ENCODE measurements around the gene ERCC1.

ERCC1 gene

GRCh38 chr19:45423589-45424190, at the start of gene ERCC1:
Gene ERCC1 (minus strand): TSS chr19:45423917. CDS start chr19:45423374, 543 bp downstream.
- DNase-seq (ENCODE audit: low read depth): peak; percentile 97

DNA sequence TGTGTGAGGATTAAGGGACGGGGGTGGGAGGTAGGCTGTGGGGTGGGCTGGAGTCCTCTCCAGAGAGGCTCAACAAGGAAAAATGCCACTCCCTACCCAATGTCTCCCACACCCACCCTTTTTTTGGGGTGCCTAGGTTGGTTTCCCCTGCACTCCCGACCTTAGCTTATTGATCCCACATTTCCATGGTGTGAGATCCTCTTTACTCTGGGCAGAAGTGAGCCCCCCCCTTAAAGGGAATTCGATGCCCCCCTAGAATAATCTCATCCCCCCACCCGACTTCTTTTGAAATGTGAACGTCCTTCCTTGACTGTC, 49.6 kb upstream of the ERCC1 start:
- no peak for DNase-seq (ENCODE audit: low read depth)

GRCh38 chr19:45472563-45473366, 49.0 kb upstream of the ERCC1 start:
- no peak for DNase-seq (ENCODE audit: low read depth)

GRCh38 chr19:45471931-45472562, 48.3 kb upstream of the ERCC1 start:
- no peak for DNase-seq (ENCODE audit: low read depth)

DNA sequence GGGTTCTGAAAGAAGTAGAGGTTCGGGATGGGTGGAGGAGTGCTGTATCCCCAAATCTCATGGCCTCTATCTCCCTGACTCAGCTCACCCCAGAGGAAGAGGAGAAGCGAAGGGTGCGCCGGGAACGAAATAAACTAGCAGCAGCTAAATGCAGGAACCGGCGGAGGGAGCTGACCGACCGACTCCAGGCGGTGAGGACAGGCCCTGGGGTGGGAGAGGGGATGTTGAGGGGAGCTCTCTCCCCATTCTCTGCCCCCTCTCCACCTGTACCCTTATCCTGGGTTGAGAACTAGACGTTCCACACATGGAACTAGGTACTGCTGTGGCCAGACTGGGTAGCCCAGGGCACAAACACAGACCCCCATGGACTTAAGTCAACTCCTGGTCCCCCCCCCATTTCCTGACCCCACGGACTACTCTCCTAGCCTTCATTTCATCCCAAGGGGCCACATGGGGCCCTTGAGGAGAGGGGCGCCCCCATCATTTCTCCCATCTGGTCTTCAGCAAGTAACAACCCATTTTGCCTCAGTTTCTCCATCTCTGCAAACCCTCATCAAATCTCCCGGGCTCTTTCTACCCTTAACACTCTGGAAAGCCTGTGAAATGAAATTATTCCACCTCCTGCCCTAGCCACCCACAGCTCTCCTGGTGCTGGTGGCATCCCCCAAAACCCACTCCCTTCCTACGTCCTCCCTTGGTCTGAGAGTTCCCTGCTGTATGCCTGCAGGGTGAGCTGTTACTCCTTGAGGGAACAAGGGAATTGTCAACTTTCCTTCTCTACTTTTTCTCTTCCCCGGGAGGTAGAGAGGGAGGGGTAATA, 47.6 kb upstream of the ERCC1 start:
- no peak for DNase-seq (ENCODE audit: low read depth)

GRCh38 chr19:45470762-45471081, 47.0 kb upstream of the ERCC1 start:
- DNase-seq (ENCODE audit: low read depth): no peak

- DNase-seq (ENCODE audit: low read depth): peak; percentile 50
Observed at GRCh38 chr19:45469945-45470761, 46.4 kb upstream of the ERCC1 start.

DNA sequence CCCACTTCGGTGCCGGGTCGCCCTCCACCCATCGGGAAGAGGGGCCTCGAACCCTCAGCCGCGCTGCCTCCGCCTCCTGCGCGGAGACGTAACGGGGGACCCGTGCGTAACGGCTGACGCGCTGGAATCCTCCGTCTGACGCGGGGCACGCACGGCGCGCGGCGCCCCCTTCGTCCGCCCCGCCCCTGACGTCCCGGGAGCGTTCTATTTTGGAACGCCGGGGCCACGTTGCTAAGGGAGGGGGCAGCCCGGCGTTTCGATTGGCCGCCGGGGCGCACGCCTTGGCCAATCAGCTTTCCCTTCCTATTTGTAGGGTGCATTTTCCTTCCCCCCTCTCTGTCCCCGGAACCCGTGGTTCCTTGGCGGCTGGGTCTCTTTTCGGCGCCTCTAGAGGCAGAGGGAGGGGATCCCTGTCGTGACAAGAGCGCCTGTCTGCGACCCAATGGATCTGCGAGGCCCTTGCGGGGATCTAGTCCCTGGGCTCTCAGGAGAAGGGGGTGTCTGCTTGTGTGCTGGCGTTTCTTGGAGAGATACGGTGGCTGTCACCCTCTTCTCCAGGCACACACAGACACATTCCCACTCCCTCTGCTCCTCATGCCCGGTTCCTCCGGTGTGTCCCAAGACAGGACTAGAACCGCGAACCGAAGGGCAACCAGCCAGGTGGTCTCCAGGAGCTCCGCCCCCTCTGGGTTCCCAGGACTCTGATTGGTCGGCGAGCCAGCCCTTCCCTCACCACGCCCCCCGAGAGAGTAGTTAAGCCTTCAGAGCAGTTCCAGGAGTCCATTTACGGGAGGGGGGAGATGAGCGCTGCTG, 45.6 kb upstream of the ERCC1 start:
- DNase-seq (ENCODE audit: low read depth): peak; percentile 95

DNA sequence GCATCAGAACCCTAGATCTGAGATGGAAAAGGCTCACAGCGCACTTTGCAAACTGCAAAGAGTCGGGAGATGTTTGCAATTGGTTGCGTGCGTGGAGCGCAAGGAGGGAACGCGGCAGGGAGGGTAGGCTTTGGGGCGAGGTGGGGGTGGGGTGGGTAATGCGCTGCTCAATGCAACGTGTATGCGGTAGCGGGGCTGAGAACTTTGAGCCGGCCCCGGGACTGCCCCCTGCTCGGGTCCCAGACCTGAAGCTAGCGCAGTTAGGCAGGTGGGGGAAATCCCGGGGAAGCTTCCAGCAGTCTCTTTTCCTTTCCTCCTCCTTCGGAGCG, 45.0 kb upstream of the ERCC1 start:
- DNase-seq (ENCODE audit: low read depth): peak; percentile 61

DNA sequence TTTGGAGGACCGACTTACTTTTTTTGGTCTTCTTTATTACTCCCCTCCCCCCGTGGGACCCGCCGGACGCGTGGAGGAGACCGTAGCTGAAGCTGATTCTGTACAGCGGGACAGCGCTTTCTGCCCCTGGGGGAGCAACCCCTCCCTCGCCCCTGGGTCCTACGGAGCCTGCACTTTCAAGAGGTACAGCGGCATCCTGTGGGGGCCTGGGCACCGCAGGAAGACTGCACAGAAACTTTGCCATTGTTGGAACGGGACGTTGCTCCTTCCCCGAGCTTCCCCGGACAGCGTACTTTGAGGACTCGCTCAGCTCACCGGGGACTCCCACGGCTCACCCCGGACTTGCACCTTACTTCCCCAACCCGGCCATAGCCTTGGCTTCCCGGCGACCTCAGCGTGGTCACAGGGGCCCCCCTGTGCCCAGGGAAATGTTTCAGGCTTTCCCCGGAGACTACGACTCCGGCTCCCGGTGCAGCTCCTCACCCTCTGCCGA, 44.5 kb upstream of the ERCC1 start:
- peak; percentile 38 for DNase-seq (ENCODE audit: low read depth)

- DNase-seq (ENCODE audit: low read depth): peak; percentile 89
Observed at GRCh38 chr19:45467456-45468158, 43.9 kb upstream of the ERCC1 start, which contains the start of gene FOSB. Gene FOSB (plus strand): TSS chr19:45467996. CDS start chr19:45468587, 591 bp downstream.

DNA sequence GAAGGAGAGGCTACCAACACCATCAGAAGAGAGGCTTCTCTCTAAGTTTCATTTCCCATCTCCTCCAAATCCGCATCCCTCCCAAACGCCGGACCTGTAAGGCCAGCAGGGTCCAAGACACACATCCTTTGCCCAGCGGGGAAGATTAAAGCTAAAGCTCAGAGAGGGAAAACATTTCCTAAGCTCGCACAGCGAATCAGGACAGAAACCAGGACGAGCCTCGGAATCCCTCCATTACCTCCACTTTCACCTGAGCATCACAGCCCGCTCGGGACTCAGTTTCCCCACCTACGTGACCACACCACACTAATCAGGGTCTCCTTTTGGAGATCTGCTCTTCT, 43.4 kb upstream of the ERCC1 start:
- no peak for DNase-seq (ENCODE audit: low read depth)

GRCh38 chr19:45464852-45465441, 41.2 kb upstream of the ERCC1 start:
- no peak for DNase-seq (ENCODE audit: low read depth)

- no peak for DNase-seq (ENCODE audit: low read depth)
Observed at GRCh38 chr19:45464274-45464673, 40.6 kb upstream of the ERCC1 start.

GRCh38 chr19:45463241-45463640, 39.5 kb upstream of the ERCC1 start:
- no peak for DNase-seq (ENCODE audit: low read depth)

DNA sequence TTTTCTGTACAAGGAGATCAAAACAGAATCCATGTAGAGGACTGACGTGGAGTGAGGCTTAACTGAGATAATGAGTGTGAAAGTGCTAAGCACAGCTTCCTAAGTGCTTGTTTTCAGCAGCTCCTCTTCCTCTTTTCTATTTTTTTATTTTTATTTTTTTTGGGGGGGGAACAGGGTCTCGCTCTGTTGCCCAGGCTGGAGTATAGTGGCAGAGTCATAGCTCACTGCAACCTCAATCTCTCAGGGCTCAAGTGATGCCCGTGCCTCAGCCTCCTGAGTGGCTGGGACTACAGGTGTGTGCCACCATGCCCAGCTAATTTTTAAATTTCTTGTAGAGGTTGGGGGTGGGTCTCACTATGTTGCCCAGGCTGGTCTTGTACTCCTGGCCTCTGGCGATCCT, 38.5 kb upstream of the ERCC1 start:
- no peak for DNase-seq (ENCODE audit: low read depth)

DNA sequence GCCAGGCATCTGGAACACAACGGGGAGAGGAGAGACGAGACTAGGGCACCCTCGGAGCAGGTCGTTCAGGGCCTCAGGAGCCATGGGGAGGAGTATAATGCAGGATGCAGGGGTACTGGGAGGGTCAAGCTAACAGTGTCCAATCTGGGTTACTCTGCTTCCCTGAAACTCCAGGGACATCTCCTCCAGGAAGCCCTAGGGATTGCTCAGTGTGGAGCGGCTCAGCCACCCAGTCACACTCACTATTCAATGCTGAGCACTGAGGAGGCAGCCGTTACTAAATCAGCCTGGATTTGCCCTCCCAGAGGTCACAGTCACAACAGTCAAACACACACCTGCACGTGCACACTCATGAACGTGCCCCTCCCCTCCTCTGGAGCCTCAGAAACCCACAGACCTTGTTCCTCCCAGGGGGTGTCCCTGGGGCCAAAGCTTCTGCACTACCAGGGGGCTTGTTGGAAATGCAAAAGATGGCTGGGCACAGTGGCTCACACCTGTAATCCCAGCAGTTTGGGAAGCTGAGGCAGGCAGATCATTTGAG, 37.2 kb upstream of the ERCC1 start:
- no peak for DNase-seq (ENCODE audit: low read depth)

- DNase-seq (ENCODE audit: low read depth): no peak
Observed at GRCh38 chr19:45457776-45458175, 34.1 kb upstream of the ERCC1 start.

- DNase-seq (ENCODE audit: low read depth): no peak
Observed at GRCh38 chr19:45456500-45456815, 32.7 kb upstream of the ERCC1 start.

Data from iris pigment epithelial cell (primary cell).